Activated CD4-positive, alpha-beta memory T cell treated with anti-CD3 and anti-CD28 coated beads for 36 hours (primary cell): ENCODE measurements around the gene FAF1. TPM values are rescaled to one million over a fixed set of nuclear protein-coding genes. Genes with fewer than 3 reads are reported as not detected.
"Not testable (repeated sequence)": the region's sequence is repeated elsewhere in the genome, so short reads cannot be mapped to it uniquely, and the experiment has no call there.

ENCODE experiments used
- CTCF ChIA-PET: fragments of 350-600 bp; sonication (Branson Sonifier 250); formaldehyde crosslinking; loops from one replicate; lab custom pipeline; 2021; ENCODE audit warnings: antibody characterized with exemption, inconsistent platforms; lab: Charles Lee
- POLR2A ChIA-PET: fragments of 350-600 bp; sonication (Branson Sonifier 250); formaldehyde crosslinking; loops from one replicate; lab custom pipeline; 2021; ENCODE audit warnings: antibody characterized with exemption; lab: Charles Lee
- DNase-seq: peaks from one replicate; pipeline ENCODE4 v3.0.0-alpha.2; 2020
- H3K27ac Mint-ChIP-seq: one replicate; pipeline ENCODE4 v1.8.0; 2021; ENCODE audit warnings: mixed read lengths
- H3K27me3 Mint-ChIP-seq: one replicate; pipeline ENCODE4 v1.8.0; 2021; ENCODE audit warnings: mixed read lengths
- H3K36me3 Mint-ChIP-seq: one replicate; pipeline ENCODE4 v1.8.0; 2021; ENCODE audit warnings: mixed read lengths
- H3K4me1 Mint-ChIP-seq: one replicate; pipeline ENCODE4 v1.8.0; 2021; ENCODE audit warnings: low read depth, mixed read lengths
- H3K4me3 Mint-ChIP-seq: one replicate; pipeline ENCODE4 v1.8.0; 2021; ENCODE audit warnings: mild to moderate bottlenecking, mixed read lengths
- H3K9me3 Mint-ChIP-seq: one replicate; pipeline ENCODE4 v1.8.0; 2021; ENCODE audit warnings: mixed read lengths
- intact Hi-C: fragments of 100-400 bp; cut with micrococcal nuclease; formaldehyde crosslinking; loops from one replicate; pipeline ENCODE4 v1.15.1; 2023
- total RNA-seq, 2 experiments: library from RNA; stranded (reverse); gene quantifications; one replicate each; pipeline ENCODE4 v1.2.3, GENCODE V29; 2021

Gene FAF1
- total RNA-seq, 2 experiments from 2014 or later: 77.0 to 84.6 TPM

DNA sequence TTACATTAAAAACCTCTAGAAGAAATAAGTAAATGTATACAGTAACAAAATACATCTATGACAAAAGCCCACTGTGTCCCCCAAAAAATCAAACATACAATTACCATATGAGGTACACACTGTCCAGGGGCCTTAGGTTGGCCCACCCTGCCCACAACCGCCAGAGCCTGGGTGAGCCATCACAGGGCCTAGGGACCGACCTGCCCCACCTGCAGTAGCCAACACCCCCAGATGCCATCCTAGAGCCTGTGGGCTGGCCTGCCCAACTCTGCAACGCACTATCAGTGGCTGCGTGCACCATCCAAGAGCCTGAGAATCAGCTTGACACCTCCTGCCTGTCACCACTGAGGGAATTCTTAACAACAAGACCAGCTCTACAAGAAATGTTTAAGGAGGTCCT lies 39.0 kb downstream of the FAF1 start:
- Mint-ChIP-seq H3K4me1 (peaks cover 19% of the 10 kb centered on the region), H3K4me3 (no peak overlapping the region), H3K27ac (no peak overlapping the region), H3K27me3 (no peaks in the 10 kb centered on the region), H3K36me3 (peaks cover 26% of the 10 kb centered on the region), H3K9me3 (peaks cover 15% of the 10 kb centered on the region)
- ChIA-PET CTCF (no interaction called here), POLR2A (no interaction called here)
- intact Hi-C loops: no loop called here
- no peak for DNase-seq

DNA sequence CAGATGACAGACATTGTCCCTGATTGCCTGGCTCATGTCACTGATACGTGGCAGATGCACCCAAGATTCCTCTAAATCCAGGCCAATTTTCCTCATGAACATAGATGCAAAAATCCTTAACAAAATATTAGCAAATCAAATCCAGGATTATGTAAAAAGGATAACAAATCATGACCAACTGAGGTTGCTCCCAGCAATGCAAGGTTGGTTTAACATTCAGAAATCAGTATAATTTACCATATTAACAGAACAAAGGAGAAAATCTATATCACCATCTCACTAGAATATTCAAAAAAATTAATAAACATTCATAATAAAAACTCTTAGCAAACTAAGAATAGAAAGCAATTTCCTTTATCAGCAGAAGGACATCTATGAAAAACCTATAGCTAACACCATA lies 39.7 kb downstream of the FAF1 start:
- Mint-ChIP-seq H3K4me3 (no peak overlapping the region), H3K27me3 (no peaks in the 10 kb centered on the region), H3K9me3 (peaks cover 15% of the 10 kb centered on the region), H3K4me1 (peaks cover 19% of the 10 kb centered on the region), H3K36me3 (peaks cover 26% of the 10 kb centered on the region), H3K27ac (no peak overlapping the region)
- intact Hi-C loops: no loop called here
- DNase-seq: no peak
- POLR2A ChIA-PET: no interaction called here
- CTCF ChIA-PET: no interaction called here

DNA sequence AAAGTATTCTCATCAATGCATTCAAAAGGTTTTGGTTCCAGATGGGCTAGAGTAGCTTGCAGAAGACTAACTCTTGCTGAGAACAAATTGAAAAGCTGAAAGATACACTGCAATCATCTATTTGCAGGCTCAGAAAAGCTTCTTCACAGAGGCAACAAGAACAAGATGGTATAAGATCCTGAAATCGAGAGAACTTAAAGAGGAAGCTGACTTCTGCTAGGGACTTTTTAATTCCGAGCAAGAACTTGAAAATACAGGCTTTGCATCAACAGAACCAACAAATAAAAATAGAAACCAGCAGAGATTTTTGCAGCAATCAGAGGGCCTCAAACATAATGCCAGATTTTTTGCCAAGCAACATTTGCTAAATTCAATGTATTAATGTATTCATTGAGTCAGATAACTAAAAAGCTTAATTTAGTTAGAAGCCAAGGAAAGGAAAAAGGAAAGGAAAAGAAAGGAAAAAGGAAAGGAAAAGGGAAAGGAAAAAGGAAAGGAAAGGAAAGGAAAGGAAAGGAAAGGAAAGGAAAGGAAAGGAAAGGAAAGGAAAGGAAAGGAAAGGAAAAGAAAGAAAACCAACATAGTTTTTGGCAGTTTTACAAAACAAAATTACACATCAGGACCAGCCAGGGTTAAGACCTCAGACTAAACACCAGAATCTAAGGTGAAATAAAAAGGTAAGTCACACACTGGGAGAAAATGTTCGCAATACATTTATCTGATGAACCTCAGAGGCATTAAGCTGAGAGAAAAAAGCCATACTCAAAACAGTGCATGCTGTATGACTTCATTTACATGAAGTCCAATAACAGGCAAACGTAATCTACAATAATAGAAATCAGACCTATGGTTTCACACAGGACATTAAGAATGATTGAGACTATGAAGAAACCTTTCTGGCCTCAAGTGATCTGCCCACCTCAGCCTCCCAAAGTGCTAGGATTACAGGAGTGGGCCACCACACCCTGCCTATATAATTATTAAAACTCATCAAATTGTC lies 42.6 kb downstream of the FAF1 start:
- H3K9me3 Mint-ChIP-seq: no peaks in the 10 kb centered on the region
- H3K36me3 Mint-ChIP-seq: peaks cover 8% of the 10 kb centered on the region
- DNase-seq: no peak

DNA sequence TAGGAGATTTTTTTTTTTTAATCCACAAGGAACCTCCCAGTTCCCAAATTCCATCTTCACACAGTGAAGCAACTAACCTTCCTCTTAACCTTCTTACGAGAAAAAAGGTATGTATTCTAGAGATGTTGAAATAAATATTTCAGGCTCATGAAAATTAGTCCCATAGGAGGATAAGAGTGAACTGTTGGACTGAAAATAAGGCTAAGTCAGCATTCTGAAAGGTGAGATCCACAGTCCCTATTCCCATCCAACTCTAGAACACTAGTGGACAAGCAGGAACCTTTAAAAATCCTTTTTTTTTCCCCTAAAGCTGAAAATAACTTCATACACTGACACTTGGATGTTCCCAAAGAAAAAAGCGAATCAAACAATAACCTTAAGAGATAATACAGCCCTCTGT lies 44.4 kb downstream of the FAF1 start:
- POLR2A ChIA-PET: no interaction called here
- H3K36me3 Mint-ChIP-seq: peaks cover 4% of the 10 kb centered on the region
- no peak overlapping the region for H3K4me3 Mint-ChIP-seq
- intact Hi-C loops: no loop called here
- H3K9me3 Mint-ChIP-seq: no peaks in the 10 kb centered on the region
- CTCF ChIA-PET: no interaction called here
- no peak overlapping the region for H3K27ac Mint-ChIP-seq
- peaks cover 10% of the 10 kb centered on the region for H3K4me1 Mint-ChIP-seq
- H3K27me3 Mint-ChIP-seq: no peaks in the 10 kb centered on the region
- DNase-seq: no peak

More for the DNA sequence above, 42.6 kb downstream of the FAF1 start:
- H3K27ac Mint-ChIP-seq: no peak overlapping the region
- peaks cover 10% of the 10 kb centered on the region for H3K4me1 Mint-ChIP-seq
- ChIA-PET POLR2A (no interaction called here), CTCF (interaction anchor here (0.6 to 0.7 kb wide), 2 partner anchors 62 to 237 kb away, joined by 3 read pairs; no protein-coding TSS in a partner anchor)
- intact Hi-C loops: no loop called here
- H3K27me3 Mint-ChIP-seq: no peaks in the 10 kb centered on the region
- H3K4me3 Mint-ChIP-seq: no peak overlapping the region

DNA sequence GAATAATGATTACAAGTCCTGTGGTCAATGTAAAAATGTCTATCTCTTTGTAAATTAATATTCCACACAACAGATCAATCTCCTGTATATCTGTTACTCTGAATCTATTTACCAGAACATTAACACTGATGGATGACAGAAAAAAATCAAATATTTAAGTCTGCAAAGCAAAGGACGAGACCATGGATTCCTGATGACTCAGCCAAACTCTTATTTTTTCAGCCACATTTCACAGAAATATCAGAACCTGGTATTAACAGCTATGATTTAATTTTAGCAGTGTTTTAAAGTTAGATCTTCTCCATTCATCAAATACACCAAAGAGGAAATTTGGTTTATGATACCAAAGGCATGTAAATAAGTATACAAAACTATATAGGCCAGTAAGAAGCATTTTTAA lies 46.1 kb downstream of the FAF1 start:
- CTCF ChIA-PET: no interaction called here
- Mint-ChIP-seq H3K4me1 (peaks cover 10% of the 10 kb centered on the region), H3K9me3 (no peaks in the 10 kb centered on the region), H3K4me3 (no peak overlapping the region), H3K36me3 (peaks cover 4% of the 10 kb centered on the region), H3K27me3 (no peaks in the 10 kb centered on the region), H3K27ac (no peak overlapping the region)
- intact Hi-C loops: no loop called here
- POLR2A ChIA-PET: no interaction called here
- no peak for DNase-seq

DNA sequence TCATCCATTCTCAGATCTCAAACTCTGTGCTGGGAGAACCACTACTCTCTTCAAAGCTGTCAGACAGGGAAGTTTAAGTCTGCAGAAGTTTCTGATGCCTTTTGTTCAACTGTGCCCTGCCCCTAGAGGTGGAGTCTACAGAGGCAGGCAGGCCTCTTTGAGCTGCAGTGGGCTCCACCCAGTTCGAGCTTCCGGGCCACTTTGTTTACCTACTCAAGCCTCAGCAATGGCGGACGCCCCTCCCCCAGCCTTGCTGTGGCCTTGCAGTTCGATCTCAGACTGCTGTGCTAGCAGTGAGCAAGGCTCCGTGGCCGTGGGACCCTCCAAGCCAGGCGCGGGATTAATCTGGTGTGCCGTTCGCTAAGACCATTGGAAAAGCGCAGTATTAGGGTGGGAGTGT lies 49.7 kb downstream of the FAF1 start:
- H3K4me3 Mint-ChIP-seq, H3K27ac Mint-ChIP-seq, H3K4me1 Mint-ChIP-seq, POLR2A ChIA-PET, intact Hi-C loops, CTCF ChIA-PET, H3K27me3 Mint-ChIP-seq, DNase-seq: not testable (repeated sequence)
- peaks cover 22% of the 10 kb centered on the region for H3K9me3 Mint-ChIP-seq
- H3K36me3 Mint-ChIP-seq: peaks cover 11% of the 10 kb centered on the region

DNA sequence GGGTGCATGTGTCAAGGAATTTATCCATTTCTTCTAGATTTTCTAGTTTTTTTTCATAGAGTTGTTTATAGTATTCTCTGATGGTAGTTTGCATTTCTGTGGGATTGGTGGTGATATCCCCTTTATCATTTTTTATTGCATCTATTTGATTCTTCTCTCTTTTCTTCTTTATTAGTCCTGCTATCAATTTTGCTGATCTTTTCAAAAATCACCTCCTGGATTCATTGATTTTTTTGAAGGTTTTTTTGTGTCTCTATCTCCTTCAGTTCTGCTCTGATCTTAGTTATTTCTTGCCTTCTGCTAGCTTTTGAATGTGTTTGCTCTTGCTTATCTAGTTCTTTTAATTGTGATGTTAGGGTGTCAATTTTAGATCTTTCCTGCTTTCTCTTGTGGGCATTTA lies 52.5 kb downstream of the FAF1 start:
- H3K27me3 Mint-ChIP-seq, DNase-seq, H3K4me3 Mint-ChIP-seq, CTCF ChIA-PET, intact Hi-C loops, H3K4me1 Mint-ChIP-seq, POLR2A ChIA-PET, H3K27ac Mint-ChIP-seq: not testable (repeated sequence)
- H3K9me3 Mint-ChIP-seq: peaks cover 22% of the 10 kb centered on the region
- H3K36me3 Mint-ChIP-seq: peaks cover 11% of the 10 kb centered on the region

DNA sequence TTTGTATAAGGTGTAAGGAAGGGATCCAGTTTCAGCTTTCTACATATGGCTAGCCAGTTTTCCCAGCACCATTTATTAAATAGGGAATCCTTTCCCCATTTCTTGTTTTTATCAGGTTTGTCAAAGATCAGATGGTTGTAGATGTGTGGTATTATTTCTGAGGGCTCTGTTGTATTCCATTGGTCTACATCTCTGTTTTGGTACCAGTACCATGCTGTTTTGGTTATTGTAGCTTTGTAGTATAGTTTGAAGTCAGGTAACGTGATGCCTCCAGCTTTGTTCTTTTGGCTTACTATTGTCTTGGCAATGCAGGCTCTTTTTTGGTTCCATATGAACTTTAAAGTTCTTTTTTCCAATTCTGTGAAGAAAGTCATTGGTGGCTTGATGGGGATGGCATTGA lies 54.0 kb downstream of the FAF1 start:
- peaks cover 11% of the 10 kb centered on the region for H3K36me3 Mint-ChIP-seq
- peaks cover 22% of the 10 kb centered on the region for H3K9me3 Mint-ChIP-seq
- H3K27ac Mint-ChIP-seq, H3K4me3 Mint-ChIP-seq, POLR2A ChIA-PET, DNase-seq, H3K27me3 Mint-ChIP-seq, intact Hi-C loops, CTCF ChIA-PET: not testable (repeated sequence)
- peaks cover 11% of the 10 kb centered on the region for H3K4me1 Mint-ChIP-seq

DNA sequence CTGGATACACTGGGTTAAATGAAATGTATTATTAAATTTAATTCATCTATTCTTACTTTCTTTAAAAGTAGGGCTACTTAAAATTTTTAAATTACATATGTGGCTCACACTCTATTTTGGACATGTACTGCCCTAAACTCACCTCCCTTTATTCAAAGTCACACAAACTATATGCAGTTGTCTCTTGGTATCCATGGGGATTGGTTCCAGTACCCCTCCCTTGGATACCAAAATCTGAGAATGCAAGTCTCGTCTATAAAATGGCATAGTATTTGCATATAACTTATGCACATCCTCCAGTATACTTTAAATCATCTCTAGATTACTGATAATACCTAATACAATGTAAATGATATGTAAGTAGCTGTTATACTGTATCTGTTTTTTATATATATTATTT lies 57.6 kb downstream of the FAF1 start:
- no peak overlapping the region for H3K4me3 Mint-ChIP-seq
- no peak overlapping the region for H3K27ac Mint-ChIP-seq
- ChIA-PET POLR2A (no interaction called here), CTCF (no interaction called here)
- intact Hi-C loops: no loop called here
- no peaks in the 10 kb centered on the region for H3K27me3 Mint-ChIP-seq
- DNase-seq: no peak
- H3K4me1 Mint-ChIP-seq: peaks cover 13% of the 10 kb centered on the region
- H3K36me3 Mint-ChIP-seq: peaks cover 4% of the 10 kb centered on the region
- H3K9me3 Mint-ChIP-seq: peaks cover 13% of the 10 kb centered on the region

DNA sequence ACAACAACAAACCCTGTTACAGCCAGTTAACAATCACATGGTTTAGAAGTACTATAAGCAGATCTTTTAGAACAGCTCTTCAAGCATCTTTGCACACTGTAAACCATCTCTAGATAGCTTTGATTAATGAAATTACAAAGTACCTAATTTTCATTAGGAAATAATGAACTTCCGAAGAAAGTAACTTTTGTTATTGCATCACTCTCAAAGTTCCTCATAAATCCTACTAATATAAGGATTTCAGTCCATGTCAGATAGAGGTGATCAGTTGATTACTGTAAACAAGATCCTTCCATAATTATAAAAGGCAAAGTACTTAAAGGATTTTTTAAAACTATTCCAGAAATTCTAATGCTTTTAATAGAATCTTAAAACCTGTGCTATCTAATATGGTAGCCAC lies 58.2 kb downstream of the FAF1 start:
- H3K27me3 Mint-ChIP-seq: no peaks in the 10 kb centered on the region
- intact Hi-C loops: no loop called here
- H3K4me3 Mint-ChIP-seq: no peak overlapping the region
- ChIA-PET POLR2A (no interaction called here), CTCF (no interaction called here)
- H3K36me3 Mint-ChIP-seq: peaks cover 4% of the 10 kb centered on the region
- H3K9me3 Mint-ChIP-seq: peaks cover 9% of the 10 kb centered on the region
- DNase-seq: no peak
- peaks cover 13% of the 10 kb centered on the region for H3K4me1 Mint-ChIP-seq
- H3K27ac Mint-ChIP-seq: no peak overlapping the region

DNA sequence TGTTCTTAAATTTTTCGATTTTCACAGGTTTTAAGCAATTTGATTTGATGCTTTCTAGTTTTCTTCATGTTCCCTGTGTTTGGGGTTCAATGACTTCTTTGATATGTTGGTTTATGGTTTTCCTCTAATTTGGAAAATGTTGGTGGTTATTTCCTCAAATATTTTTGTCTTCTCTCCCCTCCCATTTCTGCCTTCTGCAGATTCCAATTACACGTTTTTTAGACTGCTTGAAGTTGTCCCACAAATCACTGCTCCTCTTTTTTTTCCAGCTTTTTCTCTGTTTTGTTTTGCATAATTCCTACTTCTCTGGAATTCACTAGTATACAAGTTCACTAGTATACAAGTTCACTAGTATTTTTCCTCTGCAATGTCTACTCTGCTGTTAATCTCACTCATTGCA lies 61.3 kb downstream of the FAF1 start:
- H3K27me3 Mint-ChIP-seq: no peaks in the 10 kb centered on the region
- peaks cover 15% of the 10 kb centered on the region for H3K4me1 Mint-ChIP-seq
- no peak for DNase-seq
- intact Hi-C loops: no loop called here
- ChIA-PET POLR2A (no interaction called here), CTCF (interaction anchor here (1.4 kb wide), 1 partner anchor 290 kb away, joined by 3 read pairs; no protein-coding TSS in a partner anchor)
- no peaks in the 10 kb centered on the region for H3K36me3 Mint-ChIP-seq
- no peak overlapping the region for H3K4me3 Mint-ChIP-seq
- no peaks in the 10 kb centered on the region for H3K9me3 Mint-ChIP-seq
- no peak overlapping the region for H3K27ac Mint-ChIP-seq

DNA sequence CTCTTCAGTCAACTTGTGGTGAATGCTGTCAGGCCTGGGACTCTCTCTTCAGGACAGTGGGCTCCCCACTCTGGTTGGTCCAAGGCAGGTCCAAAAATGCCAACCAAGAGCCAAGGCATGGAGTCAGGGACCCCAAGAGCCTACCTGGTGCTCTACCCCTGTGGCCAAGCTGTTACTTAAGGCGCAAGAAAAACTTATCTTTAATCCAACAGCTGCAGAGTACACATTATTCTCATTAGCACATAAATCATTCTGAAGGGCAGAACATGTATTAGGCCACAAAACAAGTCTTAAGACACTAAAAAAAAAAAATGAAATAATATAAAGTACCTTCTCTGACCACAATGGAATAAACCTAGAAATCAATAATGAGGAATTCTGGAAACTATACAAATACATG lies 65.7 kb downstream of the FAF1 start:
- ChIA-PET POLR2A (no interaction called here), CTCF (no interaction called here)
- DNase-seq: no peak
- no peak overlapping the region for H3K27ac Mint-ChIP-seq
- no peak overlapping the region for H3K4me3 Mint-ChIP-seq
- peaks cover 12% of the 10 kb centered on the region for H3K4me1 Mint-ChIP-seq
- H3K9me3 Mint-ChIP-seq: no peaks in the 10 kb centered on the region
- intact Hi-C loops: no loop called here
- H3K36me3 Mint-ChIP-seq: peaks cover 7% of the 10 kb centered on the region
- H3K27me3 Mint-ChIP-seq: no peaks in the 10 kb centered on the region

DNA sequence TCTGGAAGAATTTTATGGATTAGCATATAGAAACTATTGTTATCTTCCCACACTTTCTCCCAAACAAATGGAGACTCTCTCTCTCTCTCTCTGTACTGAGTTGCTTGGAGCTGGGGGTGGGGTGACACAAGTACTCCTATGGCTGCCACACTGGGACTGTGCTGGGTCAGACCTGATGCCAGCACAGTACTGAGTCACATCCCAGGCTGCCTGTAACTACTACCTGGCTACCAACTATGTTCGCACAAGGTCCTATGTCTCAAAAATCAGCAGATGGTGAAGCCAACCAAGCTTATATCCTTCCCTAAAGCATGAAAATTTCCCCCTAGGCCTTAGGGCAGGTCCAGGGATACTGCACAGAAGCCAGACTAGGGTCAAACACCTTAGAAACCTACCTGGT lies 66.6 kb downstream of the FAF1 start:
- no peaks in the 10 kb centered on the region for H3K27me3 Mint-ChIP-seq
- DNase-seq: no peak
- no peaks in the 10 kb centered on the region for H3K9me3 Mint-ChIP-seq
- H3K4me3 Mint-ChIP-seq: no peak overlapping the region
- no peak overlapping the region for H3K27ac Mint-ChIP-seq
- peaks cover 12% of the 10 kb centered on the region for H3K4me1 Mint-ChIP-seq
- H3K36me3 Mint-ChIP-seq: peaks cover 7% of the 10 kb centered on the region
- ChIA-PET CTCF (no interaction called here), POLR2A (no interaction called here)
- intact Hi-C loops: no loop called here
